GM21515 (cell line): ENCODE data around the gene TNFAIP8.

Experiments used
- ATAC-seq: cut with Tn5 transposase; IDR thresholded peaks from one replicate; pipeline ENCODE4 v1.9.1; 2021; ENCODE audit not compliant: unreplicated experiment

The TNFAIP8 gene

GRCh38 chr5:119328753-119329602 lies 26.8 kb upstream of the TNFAIP8 start:
- ATAC-seq = no peak

GRCh38 chr5:119329666-119330065 lies 26.2 kb upstream of the TNFAIP8 start:
- no peak for ATAC-seq

- ATAC-seq = no peak
Measured at GRCh38 chr5:119330367-119331183, 25.2 kb upstream of the TNFAIP8 start.

- ATAC-seq = no peak
Measured at GRCh38 chr5:119331566-119332095, 24.2 kb upstream of the TNFAIP8 start.

- ATAC-seq = no peak
Measured at GRCh38 chr5:119332208-119332607, 23.6 kb upstream of the TNFAIP8 start.

GRCh38 chr5:119332978-119333401 lies 22.8 kb upstream of the TNFAIP8 start:
- ATAC-seq = no peak

- ATAC-seq = no peak
Measured at GRCh38 chr5:119333421-119333851, 22.4 kb upstream of the TNFAIP8 start.

- ATAC-seq = no peak
Measured at GRCh38 chr5:119335261-119335677, 20.6 kb upstream of the TNFAIP8 start.

- no peak for ATAC-seq
Measured at GRCh38 chr5:119336262-119336661, 19.6 kb upstream of the TNFAIP8 start.

- no peak for ATAC-seq
Measured at GRCh38 chr5:119336845-119337580, 18.8 kb upstream of the TNFAIP8 start.

- no peak for ATAC-seq
Measured at GRCh38 chr5:119338326-119338946, 17.4 kb upstream of the TNFAIP8 start.

GRCh38 chr5:119339344-119339743 lies 16.5 kb upstream of the TNFAIP8 start:
- ATAC-seq = no peak

- ATAC-seq = no peak
Measured at GRCh38 chr5:119339965-119340364, 15.9 kb upstream of the TNFAIP8 start.

GRCh38 chr5:119340597-119341218 lies 15.1 kb upstream of the TNFAIP8 start:
- peak; percentile 61 for ATAC-seq

GRCh38 chr5:119341452-119342349 lies 14.1 kb upstream of the TNFAIP8 start:
- peak; percentile 48 for ATAC-seq

- ATAC-seq = no peak
Measured at GRCh38 chr5:119342406-119342805, 13.4 kb upstream of the TNFAIP8 start.

- no peak for ATAC-seq
Measured at GRCh38 chr5:119343052-119343451, 12.8 kb upstream of the TNFAIP8 start.

GRCh38 chr5:119343766-119344165 lies 12.1 kb upstream of the TNFAIP8 start:
- ATAC-seq = no peak

- ATAC-seq = no peak
Measured at GRCh38 chr5:119344231-119344630, 11.6 kb upstream of the TNFAIP8 start.
